22Rv1 (cell line): ENCODE measurements around the gene ANTXR1.

Source experiments
- ZFX ChIP-seq: fragments of 450-650 bp; IDR thresholded peaks from 2 replicates; pipeline ENCODE4 v1.6.1; 2017; ENCODE audit warnings: antibody characterized with exemption, borderline replicate concordance
- TF ChIP-seq, protein P1 (sequence below): fragments of 450-650 bp; IDR thresholded peaks from 2 replicates; pipeline ENCODE4 v1.5.1; 2017; ENCODE audit warnings: mild to moderate bottlenecking

- TF ChIP-seq, protein P1, sequence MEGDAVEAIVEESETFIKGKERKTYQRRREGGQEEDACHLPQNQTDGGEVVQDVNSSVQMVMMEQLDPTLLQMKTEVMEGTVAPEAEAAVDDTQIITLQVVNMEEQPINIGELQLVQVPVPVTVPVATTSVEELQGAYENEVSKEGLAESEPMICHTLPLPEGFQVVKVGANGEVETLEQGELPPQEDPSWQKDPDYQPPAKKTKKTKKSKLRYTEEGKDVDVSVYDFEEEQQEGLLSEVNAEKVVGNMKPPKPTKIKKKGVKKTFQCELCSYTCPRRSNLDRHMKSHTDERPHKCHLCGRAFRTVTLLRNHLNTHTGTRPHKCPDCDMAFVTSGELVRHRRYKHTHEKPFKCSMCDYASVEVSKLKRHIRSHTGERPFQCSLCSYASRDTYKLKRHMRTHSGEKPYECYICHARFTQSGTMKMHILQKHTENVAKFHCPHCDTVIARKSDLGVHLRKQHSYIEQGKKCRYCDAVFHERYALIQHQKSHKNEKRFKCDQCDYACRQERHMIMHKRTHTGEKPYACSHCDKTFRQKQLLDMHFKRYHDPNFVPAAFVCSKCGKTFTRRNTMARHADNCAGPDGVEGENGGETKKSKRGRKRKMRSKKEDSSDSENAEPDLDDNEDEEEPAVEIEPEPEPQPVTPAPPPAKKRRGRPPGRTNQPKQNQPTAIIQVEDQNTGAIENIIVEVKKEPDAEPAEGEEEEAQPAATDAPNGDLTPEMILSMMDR = no peak
- TF ChIP-seq ZFX = no peak
These were observed 135.0 kb downstream of the ANTXR1 start for GRCh38 chr2:69147841-69148533.
